ENCODE data around the gene ZFR2. TPM values are rescaled to one million over a fixed set of nuclear protein-coding genes. Genes with fewer than 3 reads are reported as not detected.

The ZFR2 gene
- total RNA-seq, 2 experiments from 2014 or later = 0.73 to 0.82 TPM

GRCh38 chr19:3770136-3770999 lies 98.5 kb downstream of the ZFR2 start:
- intact Hi-C loops (cut with DNase I, micrococcal nuclease) = no loop called here
- no peaks in the 10 kb centered on the region for H3K27me3 Mint-ChIP-seq
- ATAC-seq (ENCODE audit: poor library complexity) (no peak), DNase-seq (no peak)
- H3K4me3 ChIP-seq (ENCODE audit: low read length) = no peak overlapping the region
- peaks cover 31% of the 10 kb centered on the region for H3K36me3 Mint-ChIP-seq (ENCODE audit: low read depth)
- H3K9me3 Mint-ChIP-seq = no peaks in the 10 kb centered on the region
- H3K27ac ChIP-seq (ENCODE audit: low read depth in 1 of 2, low read length in 2 of 2) = no peak overlapping the region
- ChIA-PET POLR2A (no interaction called here), CTCF (no interaction called here)
- H3K36me3 ChIP-seq (ENCODE audit: insufficient read depth, low read length) = peaks cover 32% of the 10 kb centered on the region
- H3K4me1 Mint-ChIP-seq (ENCODE audit: low read depth) = peaks cover 5% of the 10 kb centered on the region
- H3K9me3 ChIP-seq (ENCODE audit: control insufficient read depth in 1 of 2, insufficient read depth in 1 of 2, low read length in 2 of 2) = no peaks in the 10 kb centered on the region
- no peak for TF ChIP-seq CTCF (IDR thresholded peaks at IDR 0.05)
- H3K27ac Mint-ChIP-seq = no peak overlapping the region
- H3K4me3 Mint-ChIP-seq = no peak overlapping the region
- peaks cover 14% of the 10 kb centered on the region for H3K4me1 ChIP-seq (ENCODE audit: insufficient read depth, low read length)
- no peaks in the 10 kb centered on the region for H3K27me3 ChIP-seq (ENCODE audit: control insufficient read depth in 1 of 2, insufficient read depth in 2 of 2, low read length in 2 of 2)

- no peak for DNase-seq
- H3K27me3 ChIP-seq (ENCODE audit: control insufficient read depth in 1 of 2, insufficient read depth in 2 of 2, low read length in 2 of 2) = no peaks in the 10 kb centered on the region
- POLR2A ChIA-PET = no interaction called here
- ATAC-seq (ENCODE audit: poor library complexity) = no peak
- H3K27ac Mint-ChIP-seq = no peak overlapping the region
- no peak overlapping the region for H3K27ac ChIP-seq (ENCODE audit: low read depth in 1 of 2, low read length in 2 of 2)
- no peaks in the 10 kb centered on the region for H3K27me3 Mint-ChIP-seq
- H3K4me1 Mint-ChIP-seq (ENCODE audit: low read depth) = peaks cover 5% of the 10 kb centered on the region
- CTCF ChIA-PET = no interaction called here
- no peak for TF ChIP-seq CTCF (IDR thresholded peaks at IDR 0.05)
- H3K4me1 ChIP-seq (ENCODE audit: insufficient read depth, low read length) = peaks cover 18% of the 10 kb centered on the region
- H3K9me3 ChIP-seq (ENCODE audit: control insufficient read depth in 1 of 2, insufficient read depth in 1 of 2, low read length in 2 of 2) = no peaks in the 10 kb centered on the region
- no peak overlapping the region for H3K4me3 ChIP-seq (ENCODE audit: low read length)
- intact Hi-C loops (cut with DNase I, micrococcal nuclease) = loop anchor here in 1 of 2 experiments (10.0 kb wide), 1 partner anchor 335 kb away; no protein-coding TSS in a partner anchor
- no peaks in the 10 kb centered on the region for H3K9me3 Mint-ChIP-seq
- no peak overlapping the region for H3K4me3 Mint-ChIP-seq
- H3K36me3 Mint-ChIP-seq (ENCODE audit: low read depth) = peaks cover 31% of the 10 kb centered on the region
- peaks cover 38% of the 10 kb centered on the region for H3K36me3 ChIP-seq (ENCODE audit: insufficient read depth, low read length)
Measured at GRCh38 chr19:3769494-3769893, 99.3 kb downstream of the ZFR2 start.

- H3K36me3 Mint-ChIP-seq (ENCODE audit: low read depth) = peaks cover 31% of the 10 kb centered on the region
- Histone ChIP-seq H3K27ac (ENCODE audit: low read depth in 1 of 2, low read length in 2 of 2) (no peak overlapping the region), H3K4me3 (ENCODE audit: low read length) (no peak overlapping the region), H3K4me1 (ENCODE audit: insufficient read depth, low read length) (peaks cover 21% of the 10 kb centered on the region), H3K27me3 (ENCODE audit: control insufficient read depth in 1 of 2, insufficient read depth in 2 of 2, low read length in 2 of 2) (no peaks in the 10 kb centered on the region), H3K9me3 (ENCODE audit: control insufficient read depth in 1 of 2, insufficient read depth in 1 of 2, low read length in 2 of 2) (no peaks in the 10 kb centered on the region), H3K36me3 (ENCODE audit: insufficient read depth, low read length) (peaks cover 38% of the 10 kb centered on the region)
- H3K27ac Mint-ChIP-seq = no peak overlapping the region
- no peak for DNase-seq
- ChIA-PET CTCF (no interaction called here), POLR2A (no interaction called here)
- intact Hi-C loops (cut with DNase I, micrococcal nuclease) = loop anchor here in 1 of 2 experiments (10.0 kb wide), 1 partner anchor 334 kb away; no protein-coding TSS in a partner anchor
- H3K4me3 Mint-ChIP-seq = no peak overlapping the region
- no peak for ATAC-seq (ENCODE audit: poor library complexity)
- no peaks in the 10 kb centered on the region for H3K27me3 Mint-ChIP-seq
- peaks cover 5% of the 10 kb centered on the region for H3K4me1 Mint-ChIP-seq (ENCODE audit: low read depth)
- no peak for TF ChIP-seq CTCF (IDR thresholded peaks at IDR 0.05)
- no peaks in the 10 kb centered on the region for H3K9me3 Mint-ChIP-seq
Measured at GRCh38 chr19:3768748-3769099, 100.1 kb downstream of the ZFR2 start.
